AG10803 (cell line): ENCODE data around the gene POU5F1.

Source experiments
- DNase-seq: peaks from one replicate; pipeline ENCODE4 v3.0.0; 2010; ENCODE audit warnings: low read depth
- H3K4me3 ChIP-seq: 2 replicates; pipeline ENCODE4 v1.5.1; 2011; ENCODE audit warnings: mild to moderate bottlenecking, low read length, control low read depth
- TF ChIP-seq, protein P1 (sequence below): conservative IDR thresholded peaks from 2 replicates; pipeline ENCODE4 v1.5.1; 2011; ENCODE audit warnings: mild to moderate bottlenecking, low read length, control low read depth, inconsistent platforms

The POU5F1 gene

DNA sequence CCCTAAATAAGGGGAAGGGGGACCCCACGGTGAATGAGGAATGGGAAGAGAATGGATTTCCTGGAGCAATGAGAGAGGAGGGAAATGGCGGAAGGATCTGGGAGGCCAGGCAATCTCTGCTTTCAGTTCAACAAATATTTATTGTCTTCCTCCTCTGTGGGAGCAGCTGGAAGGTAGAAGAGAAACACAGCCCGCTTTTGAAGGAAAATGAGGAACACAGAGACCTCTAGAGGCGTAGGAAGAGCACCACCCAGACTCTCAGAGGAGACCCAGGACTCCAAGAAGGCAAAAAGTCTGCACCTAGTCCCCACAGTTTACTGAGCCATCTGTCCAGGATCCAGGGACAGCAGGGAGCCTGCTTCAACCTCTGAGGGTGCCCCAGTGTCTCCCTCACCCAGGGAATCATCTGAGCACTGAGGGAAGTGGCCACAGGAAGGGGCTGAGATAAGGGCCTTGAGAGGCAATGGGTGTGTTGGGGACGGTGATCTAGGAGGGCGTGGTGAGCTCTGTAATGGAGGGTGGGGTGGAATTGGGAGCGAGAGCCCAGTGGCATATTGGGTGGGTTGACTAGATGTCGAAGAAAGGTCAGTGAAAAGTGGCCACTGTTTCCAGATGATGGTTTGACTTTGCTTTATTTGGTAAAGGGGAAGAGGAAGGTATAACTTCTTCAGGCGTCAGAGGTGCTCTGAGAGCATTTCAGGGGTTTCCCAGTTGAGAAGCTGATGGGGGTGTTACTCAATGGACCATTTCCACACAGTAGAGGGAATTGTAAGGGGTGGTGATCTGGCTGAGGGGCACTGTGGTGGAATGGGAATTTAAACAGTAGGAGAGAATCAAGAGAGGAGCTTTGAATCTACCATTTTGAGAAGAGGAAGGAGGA lies 55.3 kb downstream of the POU5F1 start:
- H3K4me3 ChIP-seq: peak overlapping the region; percentile 61
- TF ChIP-seq, protein P1, sequence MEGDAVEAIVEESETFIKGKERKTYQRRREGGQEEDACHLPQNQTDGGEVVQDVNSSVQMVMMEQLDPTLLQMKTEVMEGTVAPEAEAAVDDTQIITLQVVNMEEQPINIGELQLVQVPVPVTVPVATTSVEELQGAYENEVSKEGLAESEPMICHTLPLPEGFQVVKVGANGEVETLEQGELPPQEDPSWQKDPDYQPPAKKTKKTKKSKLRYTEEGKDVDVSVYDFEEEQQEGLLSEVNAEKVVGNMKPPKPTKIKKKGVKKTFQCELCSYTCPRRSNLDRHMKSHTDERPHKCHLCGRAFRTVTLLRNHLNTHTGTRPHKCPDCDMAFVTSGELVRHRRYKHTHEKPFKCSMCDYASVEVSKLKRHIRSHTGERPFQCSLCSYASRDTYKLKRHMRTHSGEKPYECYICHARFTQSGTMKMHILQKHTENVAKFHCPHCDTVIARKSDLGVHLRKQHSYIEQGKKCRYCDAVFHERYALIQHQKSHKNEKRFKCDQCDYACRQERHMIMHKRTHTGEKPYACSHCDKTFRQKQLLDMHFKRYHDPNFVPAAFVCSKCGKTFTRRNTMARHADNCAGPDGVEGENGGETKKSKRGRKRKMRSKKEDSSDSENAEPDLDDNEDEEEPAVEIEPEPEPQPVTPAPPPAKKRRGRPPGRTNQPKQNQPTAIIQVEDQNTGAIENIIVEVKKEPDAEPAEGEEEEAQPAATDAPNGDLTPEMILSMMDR: peak; percentile 62
- DNase-seq: peak; percentile 76

DNA sequence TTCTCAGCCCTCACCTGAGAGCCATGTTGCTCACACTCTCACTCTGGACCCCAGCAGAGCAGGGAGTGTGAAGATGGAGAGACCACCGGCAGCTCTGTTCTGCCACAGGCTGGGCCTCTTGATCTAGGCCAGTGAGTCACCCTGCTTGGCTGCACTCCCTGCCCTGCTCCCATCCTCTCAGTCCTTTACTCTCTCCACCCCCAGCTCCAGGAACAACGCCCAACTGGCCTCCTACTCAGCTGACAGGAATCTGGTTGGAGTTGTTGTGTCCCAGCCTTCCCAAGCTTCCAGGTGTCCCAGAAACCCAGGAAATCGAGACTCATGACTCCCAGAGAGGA lies 56.0 kb downstream of the POU5F1 start, which contains the start of gene PSORS1C1:
TSS of gene PSORS1C1 (plus strand) at position 260 of the 338 bp plus-strand sequence. CDS start 14,833 bp downstream, outside the sequence.
- TF ChIP-seq, protein P1: no peak
- H3K4me3 ChIP-seq: peak within 1 kb of the TSS; percentile 61
- DNase-seq: peak; percentile 97
